HTR-8/SVneo (cell line): Measurements from ENCODE around the gene UBP1.
A peak's percentile ranks its signal among the peaks of the same experiment; 100 is the strongest.

Experiments
- DNase-seq: peaks from one replicate; pipeline ENCODE4 v3.0.0; 2011; ENCODE audit warnings: low spot score, mixed read lengths; ENCODE audit not compliant: insufficient read length
- FAIRE-seq: peaks from 2 replicates; lab custom pipeline; 2011; peaks lifted over from hg19 to GRCh38; lab: Jason Lieb, UNC

The UBP1 gene

DNA sequence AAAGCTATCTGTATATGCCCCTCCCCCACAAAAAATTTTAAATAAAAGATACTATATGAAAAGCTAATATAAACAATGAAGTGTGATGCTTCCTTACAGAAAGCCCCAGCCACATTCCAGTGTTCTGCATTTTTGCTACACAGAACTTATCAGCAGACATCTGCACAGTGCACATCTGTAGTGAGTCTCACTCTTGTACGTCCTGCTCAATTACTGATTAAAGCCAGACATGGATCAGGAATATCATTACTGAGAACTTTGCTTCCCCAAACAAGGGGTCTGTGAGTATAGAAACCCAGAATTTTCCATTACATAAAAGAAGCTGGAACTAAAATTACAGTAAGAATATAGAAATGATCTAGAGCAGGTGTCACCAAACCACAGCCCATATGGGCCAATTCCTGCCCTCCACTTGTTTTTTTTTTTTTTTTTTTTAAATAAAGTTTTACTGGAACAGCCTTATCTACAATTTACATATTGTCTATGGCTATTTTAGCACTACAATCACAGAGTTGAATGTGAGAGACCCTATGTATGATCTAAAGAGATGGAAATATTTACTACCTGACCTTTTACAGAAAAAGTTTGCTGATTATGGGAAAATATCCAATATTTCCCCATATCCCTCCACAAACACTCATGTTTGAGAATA lies 45.7 kb downstream of the UBP1 start:
- no peak for DNase-seq
- no peak for FAIRE-seq

DNA sequence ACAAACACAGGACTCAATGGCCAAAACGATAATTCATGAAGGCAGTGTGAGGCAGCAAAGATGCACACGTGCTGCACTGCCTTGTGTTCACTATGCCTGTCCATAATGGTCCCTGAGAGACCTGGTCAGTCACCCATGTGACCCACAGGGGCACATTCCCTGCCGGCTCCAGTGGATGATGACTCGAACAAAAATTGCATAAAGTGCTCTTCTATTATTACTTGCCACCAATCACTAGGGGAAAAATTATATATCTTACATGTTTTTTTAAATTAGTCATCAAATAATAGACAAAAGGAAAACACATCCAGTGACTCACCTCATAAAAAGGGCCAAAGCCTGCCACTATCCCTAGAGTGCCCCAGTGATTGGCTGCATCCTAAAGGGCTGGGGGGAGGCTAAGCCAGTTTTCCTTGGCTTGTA lies 47.5 kb downstream of the UBP1 start:
- DNase-seq, result peak; percentile 78
- peak; percentile 13 for FAIRE-seq

DNA sequence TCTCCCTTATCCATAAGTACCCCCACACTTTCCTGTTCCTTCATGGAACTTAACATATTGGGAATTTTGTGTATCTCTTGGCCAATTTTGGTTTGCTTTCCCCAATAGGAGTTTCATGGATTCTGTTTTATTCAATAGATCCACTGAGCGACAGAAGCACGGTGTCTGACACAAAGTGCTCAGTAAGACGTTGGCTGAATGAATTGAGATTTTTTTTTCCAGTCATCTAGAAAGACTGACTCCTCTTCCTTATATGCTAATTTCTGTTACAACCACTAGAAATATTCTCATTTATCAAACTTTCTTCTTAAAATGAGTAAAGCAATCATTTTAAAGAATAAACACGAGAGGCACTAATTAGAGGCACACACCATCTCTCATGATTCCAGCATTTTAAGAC lies 48.1 kb downstream of the UBP1 start:
- FAIRE-seq, result no peak
- DNase-seq, result no peak

DNA sequence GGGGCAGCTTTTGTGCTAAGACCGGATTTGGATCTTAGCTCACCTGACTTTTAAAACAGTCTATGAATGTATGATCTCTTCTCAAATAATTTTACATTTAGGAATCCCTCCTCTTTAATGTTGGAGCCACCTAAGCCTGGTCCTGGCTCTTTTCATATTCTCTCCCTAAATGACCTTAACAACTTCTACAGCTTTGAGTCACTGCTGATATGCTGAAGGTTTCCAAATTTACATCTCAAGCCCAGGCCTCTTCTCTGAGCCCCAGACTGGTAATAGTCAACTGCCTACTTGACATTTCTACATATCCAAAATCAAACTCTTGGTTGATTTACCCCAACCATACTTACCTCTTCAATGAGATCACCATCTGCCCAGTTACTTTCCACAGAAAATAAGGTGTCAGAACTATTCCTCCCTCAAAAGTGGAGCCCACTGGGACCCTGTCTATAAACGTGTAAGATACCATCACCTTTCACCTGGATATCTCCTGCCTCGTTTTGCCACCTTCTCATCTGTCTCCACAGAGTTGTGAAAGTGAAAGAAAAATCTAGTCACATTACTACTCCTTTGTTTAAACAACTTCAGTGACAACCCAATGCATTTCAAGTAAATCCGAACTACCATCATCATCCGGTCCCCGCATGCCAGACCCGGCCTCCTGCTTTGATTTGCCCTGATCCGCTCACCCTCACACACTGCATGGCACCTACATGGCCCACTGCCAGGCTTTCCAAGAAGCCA lies 48.8 kb downstream of the UBP1 start:
- FAIRE-seq, result no peak
- DNase-seq, result no peak

DNA sequence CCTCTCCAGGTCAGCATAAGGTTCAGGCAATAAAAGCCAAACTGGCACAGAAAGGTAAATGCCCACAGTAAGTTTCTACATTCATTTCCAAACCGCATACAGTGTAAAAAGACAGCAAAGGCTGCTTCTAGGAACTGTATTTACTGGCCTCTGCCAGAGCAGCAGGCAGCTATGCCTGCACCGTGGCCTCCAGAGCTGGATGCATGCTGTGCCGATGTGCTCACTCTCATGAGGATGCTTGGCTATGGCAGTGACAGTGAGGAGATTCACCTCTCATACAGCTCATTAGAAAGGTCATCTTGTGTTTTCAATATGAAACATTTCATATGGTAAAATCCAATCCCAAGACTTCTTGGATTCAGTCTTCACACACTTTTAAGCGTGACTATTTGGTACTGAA lies 50.3 kb downstream of the UBP1 start:
- no peak for FAIRE-seq

DNA sequence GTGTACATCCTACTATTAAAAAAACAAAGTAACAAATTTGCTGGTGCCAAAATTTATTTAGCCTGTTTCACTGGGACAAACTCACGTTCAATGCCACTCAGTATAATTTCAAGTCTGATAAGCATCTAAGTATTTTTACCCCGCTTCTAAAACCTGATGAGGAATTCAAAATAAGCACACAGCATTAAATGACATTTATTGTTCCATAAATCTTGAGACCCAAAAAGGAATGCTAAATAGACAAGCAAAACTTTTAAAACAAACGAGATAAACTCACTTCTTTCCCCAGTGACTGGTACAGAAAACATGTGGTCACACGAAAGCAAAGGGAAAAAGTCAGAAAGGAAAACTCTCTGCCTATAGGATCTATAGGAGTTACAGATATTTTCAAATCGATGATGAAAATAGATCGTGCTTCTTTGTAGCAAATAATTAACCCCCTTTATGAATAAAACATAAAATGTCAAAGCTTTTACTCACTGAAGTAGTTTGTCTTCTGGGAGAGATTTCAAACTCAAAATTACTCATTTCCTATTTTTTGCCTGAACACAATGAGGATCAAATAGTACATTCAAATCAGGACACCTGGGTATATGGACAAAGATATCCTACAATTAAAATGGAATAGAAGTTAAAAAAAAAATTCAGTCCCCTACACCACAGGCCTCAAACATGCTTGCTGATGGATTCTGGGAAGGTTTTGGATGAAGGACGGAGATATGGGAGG lies 51.7 kb downstream of the UBP1 start:
- FAIRE-seq (no peak), DNase-seq (no peak)

More for the DNA sequence above, 50.3 kb downstream of the UBP1 start:
- no peak for DNase-seq

DNA sequence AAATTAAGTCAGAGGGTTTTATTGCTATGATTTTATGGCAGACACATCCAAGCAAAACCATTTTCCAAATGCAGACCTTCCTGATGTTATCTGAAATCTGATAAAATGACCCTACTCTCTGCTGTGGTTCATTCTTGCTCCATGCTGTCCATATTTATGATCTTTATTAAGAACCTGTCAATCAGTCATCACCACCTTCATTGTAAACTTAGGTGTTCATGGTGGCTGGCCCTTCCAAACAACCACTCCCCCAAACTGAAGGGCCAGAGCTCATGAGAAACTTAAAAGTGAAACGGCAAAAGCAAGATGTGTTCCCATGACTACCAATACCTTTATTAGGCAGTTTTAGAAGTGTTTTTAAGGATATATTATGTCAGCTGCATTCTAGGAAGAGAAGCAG lies 53.6 kb downstream of the UBP1 start:
- DNase-seq (no peak), FAIRE-seq (no peak)

DNA sequence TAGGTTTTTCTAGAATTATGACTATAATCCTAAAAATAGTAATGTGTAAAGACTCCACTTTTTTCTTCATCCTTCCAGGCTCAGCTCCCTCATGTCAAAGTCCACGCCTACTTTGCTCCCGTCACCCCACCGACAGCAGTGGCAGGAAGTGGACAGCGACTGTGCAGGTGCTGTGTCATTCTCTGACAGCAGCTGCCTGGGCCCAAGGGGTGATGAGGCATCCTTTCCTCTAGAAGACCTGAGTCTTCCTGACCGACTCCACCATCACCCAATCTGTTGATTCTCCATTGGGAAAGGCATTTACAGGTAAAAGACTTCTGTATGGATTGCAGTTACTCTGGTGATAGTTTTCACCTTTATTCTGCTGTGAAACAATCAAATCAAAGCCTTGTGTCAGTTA lies 54.8 kb downstream of the UBP1 start:
- DNase-seq (no peak), FAIRE-seq (no peak)

DNA sequence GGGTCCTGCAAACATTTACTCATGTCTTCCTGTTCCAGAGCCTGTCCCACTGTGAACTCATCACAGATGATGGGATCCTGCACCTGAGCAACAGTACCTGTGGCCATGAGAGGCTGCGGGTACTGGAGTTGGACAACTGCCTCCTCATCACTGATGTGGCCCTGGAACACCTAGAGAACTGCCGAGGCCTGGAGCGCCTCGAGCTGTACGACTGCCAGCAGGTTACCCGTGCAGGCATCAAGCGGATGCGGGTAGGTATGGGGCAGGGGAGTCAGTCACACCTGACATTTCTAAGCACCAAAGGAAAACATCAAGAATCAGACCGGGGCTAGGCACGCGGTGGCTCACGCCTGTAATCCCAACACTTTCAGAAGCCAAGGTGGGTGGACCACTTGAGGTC lies 56.3 kb downstream of the UBP1 start:
- DNase-seq, result no peak
- FAIRE-seq, result no peak

DNA sequence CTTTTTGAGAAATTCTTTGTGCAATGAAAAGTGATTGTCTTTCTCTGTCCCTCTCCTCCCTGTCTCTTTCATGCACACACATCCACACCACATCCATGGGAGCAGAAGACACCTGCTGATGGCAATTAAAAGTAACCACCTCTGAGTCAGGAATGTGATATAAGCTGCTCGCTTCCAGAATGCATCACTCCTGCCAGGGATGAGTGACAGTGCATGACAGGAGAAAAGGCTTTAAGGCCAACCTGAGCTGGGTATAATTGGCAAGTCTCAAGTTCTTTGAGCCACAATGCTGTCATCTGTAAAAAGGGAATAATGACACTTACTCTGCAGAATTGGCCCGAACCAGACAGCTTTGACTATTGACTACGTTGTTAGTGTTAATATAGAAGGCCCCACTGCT lies 59.6 kb downstream of the UBP1 start:
- no peak for FAIRE-seq
- DNase-seq, result no peak

DNA sequence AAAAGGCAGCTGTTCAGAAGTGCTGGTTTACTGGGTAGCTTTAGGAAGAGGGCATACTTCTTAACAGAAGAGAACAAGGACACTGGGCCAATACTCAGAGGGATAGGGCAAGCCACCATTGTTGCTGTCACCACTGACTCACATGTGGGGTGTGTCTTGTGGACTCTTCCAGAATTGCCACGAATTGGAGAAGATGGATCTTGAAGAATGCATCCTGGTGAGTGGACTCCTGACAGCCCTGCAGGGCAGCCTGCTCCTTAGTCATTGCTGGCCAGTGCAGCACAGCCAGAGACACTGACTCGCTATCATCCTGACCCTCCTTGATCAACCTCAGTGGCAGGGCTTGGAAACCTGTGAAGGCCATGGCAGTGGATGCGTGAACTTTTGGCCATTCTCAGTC lies 62.3 kb downstream of the UBP1 start:
- DNase-seq, result no peak

DNA sequence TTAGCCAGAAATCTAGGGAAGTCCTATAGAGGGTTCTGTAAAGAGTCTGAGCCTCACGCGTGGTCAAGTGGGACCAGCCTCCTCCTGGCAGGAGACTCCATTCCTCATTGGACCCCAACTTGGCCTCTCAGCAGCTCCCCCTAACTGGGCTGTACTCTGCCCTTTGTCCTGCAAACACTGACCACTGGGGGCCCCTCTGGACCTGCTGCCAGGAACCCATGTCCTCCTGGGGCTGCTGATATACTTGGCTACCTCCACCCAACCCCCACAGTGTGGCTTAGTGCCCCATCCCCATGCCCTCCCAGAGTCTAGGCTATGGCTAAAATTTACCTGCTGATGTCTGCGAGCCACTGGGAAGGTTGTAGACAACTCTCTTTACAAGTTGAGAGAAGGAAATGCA lies 62.7 kb downstream of the UBP1 start:
- DNase-seq, result no peak
- no peak for FAIRE-seq

More for the DNA sequence above, 62.3 kb downstream of the UBP1 start:
- no peak for FAIRE-seq

DNA sequence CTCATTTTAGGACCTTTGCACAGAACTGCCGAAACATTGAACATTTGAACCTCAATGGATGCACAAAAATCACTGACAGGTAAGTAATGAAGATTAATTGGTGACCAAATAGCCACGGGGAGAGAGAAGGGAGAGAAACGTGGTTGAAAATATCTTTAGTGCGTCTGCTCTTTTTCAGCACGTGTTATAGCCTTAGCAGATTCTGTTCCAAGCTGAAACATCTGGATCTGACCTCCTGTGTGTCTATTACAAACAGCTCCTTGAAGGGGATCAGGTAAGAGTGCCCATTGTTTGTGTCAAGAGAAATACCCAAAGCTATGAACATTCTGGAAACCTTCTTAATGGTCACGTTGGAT lies 67.1 kb downstream of the UBP1 start:
- DNase-seq (no peak), FAIRE-seq (no peak)

DNA sequence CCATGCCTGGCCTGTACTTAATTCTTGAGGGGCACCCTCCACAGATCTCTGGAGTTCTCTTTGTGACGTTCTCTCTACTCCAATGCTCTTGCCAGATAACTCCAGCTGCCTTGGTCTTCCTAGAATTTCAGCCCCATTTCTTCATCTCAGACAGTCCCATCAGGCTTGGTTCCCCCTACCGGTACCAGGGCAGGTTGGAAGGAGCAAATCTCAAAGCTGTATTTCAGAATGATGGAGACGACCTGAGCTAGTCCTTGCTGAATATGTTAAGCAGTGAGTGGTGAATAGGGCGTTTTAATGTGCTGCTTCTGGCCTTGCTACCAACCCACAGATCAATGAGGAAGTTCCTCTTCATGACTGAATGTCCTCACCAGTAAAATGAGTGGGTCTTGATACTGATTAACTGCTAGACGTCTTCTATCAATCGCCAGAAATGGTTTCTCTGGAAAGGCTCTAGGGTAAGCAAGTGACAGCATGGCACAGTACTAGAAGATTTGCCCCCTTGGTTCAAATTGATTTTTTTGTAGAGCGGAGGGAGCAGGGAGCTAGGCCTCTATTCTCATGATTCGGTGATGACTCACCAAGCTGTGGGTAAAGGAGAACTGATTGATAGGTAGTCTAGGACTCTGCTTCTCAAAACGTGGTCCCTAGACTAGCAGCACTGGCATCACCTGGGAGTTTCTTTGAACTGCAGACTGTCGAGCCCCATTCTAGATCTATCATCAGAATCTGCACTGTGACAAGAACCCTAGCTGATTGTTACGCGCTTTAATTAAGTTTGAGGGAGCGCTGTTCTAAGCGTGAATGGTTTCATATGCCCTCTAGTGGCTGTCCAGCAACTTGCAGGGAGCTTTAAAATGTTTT lies 67.8 kb downstream of the UBP1 start:
- FAIRE-seq (no peak), DNase-seq (peak; percentile 54)

DNA sequence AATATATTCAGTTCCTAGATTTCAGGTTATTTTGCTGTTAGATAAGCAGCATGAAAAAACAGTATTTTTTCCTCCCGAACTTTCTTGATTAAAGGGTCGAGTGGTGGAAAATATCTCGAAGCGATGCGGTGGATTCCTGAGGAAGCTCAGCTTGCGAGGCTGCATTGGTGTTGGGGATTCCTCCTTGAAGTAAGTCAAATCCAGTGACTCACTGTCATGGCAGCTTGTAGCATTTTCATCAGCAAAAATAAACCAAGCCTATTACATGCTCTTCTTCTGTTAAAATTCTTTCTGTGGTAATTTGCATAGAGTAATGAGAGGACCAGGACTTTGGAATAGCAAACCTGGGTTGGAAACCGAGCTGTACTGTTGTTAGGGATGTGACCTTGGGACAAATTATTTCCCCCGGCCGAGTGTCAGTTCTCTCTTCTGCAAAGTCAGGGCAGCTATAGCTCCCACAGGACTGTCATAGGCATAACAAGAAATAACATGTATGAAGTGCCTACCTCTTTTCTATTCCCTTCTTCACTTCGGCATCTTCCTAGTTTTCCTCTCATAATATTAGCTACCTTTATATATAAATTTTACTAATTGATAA lies 75.6 kb downstream of the UBP1 start:
- DNase-seq, result no peak
- FAIRE-seq, result no peak

DNA sequence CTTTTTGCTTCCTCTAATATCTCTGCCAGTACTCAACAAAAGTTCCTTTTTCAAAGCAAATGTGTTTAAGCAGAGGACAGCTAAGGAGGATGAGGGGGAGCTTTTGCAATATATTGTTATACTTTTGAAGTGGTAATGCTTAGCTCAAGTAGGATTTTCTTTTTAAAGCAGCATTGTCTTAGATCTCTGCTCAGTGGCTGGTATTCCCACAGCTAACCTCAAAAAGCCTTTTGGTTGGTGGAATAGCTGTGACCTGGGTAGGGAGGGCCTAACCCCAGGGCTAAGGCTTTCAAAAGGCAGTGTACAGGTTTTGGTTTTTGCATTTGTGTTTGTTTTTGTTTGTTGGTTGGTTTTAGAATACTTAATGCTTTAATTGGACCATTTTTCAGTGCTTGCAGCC lies 76.1 kb downstream of the UBP1 start:
- DNase-seq (no peak), FAIRE-seq (no peak)

DNA sequence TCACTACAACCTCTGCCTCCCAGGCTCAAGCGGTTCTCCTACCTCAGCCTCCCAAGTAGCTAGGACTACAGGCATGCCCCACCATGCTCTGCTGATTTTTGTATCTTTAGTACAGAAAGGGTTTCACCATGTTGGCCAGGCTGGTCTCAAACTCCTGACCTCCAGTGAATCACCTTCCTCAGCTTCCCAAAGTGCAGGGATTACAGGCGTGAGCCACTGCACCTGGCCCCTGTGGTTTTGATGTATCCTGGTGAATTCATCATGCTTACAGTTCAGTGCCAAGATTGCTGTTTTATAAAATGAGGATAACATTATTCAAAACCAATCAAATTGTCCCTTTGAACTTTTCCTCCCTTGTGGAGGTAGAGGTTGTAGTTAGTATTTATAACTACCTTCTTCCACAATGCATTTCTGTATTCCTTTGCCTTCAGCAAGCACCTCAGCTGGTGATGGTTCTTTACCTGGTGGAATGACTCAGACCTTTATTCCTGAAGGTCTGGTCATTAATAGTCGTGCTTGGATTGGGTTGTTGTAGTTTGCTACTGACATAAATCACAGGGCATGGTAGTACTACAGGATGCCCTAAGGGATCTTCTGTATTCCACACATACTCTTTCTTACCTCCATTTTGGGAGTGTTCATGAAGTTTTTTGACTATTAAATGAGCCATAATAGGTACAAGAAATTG lies 76.9 kb downstream of the UBP1 start:
- no peak for FAIRE-seq

DNA sequence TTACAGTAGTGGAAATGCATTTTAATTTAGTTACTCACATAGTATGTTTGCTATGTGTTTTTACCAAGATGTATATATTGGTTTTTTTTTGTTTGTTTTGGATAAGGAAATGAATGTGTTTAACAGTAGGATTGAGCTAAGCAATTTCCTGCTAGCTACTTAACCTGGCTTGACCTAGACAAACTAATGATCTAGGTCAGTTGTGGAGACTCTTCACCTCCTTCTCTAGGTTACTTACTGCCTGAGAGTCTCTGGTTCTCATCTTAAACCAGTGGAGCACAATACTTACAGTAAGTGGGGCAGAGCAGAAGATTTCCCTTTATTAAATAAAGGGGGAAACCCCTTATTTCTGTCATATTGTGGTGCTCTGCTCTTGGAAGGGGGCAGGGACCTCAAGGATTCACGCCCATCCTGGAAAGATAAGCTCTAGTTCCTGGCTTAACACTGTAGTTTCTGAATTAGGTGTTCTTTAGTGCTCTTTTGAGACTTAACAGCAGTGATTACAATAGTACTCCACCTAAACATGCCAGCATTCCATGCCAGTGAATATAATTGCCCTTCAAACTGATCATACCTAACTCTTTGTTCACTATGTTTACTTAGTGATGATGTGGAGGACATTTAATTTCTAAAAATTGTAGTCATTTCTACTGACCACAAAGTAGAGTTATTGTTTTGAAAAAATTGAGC lies 79.9 kb downstream of the UBP1 start:
- DNase-seq (peak; percentile 48), FAIRE-seq (no peak)

More for the DNA sequence above, 76.9 kb downstream of the UBP1 start:
- DNase-seq, result no peak
